A549 (cell line): ENCODE measurements around the gene UBAC2. TPM values are rescaled to one million over a fixed set of nuclear protein-coding genes. Genes with fewer than 3 reads are reported as not detected.

Experiments
- ATAC-seq, 2 experiments: fragments of 200-7000 bp in 1 of 2; fragments of >200 bp in 1 of 2; cut with Nextera tagmentation in 1 of 2; cut with Tn5 transposase in 1 of 2; 3 replicates each; pipeline versions ENCODE4 v1.8.0 to v1.9.1; 2018 to 2020; ENCODE audit warnings: mild to moderate bottlenecking in 1 of 2, moderate library complexity in 1 of 2
- CTCF ChIA-PET: fragments of 300-600 bp; sonication (Branson Sonifier 250); formaldehyde crosslinking; extraction: SDS; loops from one replicate; lab custom pipeline; 2021; ENCODE audit warnings: antibody characterized with exemption, inconsistent platforms; lab: Yijun Ruan, JAX
- POLR2A ChIA-PET: fragments of 350-600 bp; formaldehyde crosslinking; extraction: SDS; loops from one replicate; lab custom pipeline; 2021; ENCODE audit warnings: antibody characterized with exemption, inconsistent platforms; lab: Yijun Ruan, JAX
- DNase-seq, 2 experiments: peaks; one replicate each; pipeline versions ENCODE4 v3.0.0 to v3.0.0-alpha.2; 2011 to 2016; ENCODE audit warnings: low read depth in 1 of 2, low spot score in 1 of 2
- FAIRE-seq: peaks from 2 replicates; lab custom pipeline; 2011; peaks lifted over from hg19 to GRCh38; lab: Jason Lieb, UNC
- H3K27ac ChIP-seq, 2 experiments: fragments of >200 bp; sonication (Bioruptor Twin); formaldehyde crosslinking; 3 replicates each; pipeline ENCODE4 v1.5.1; 2016 to 2017
- H3K4me1 ChIP-seq: fragments of >200 bp; sonication (Bioruptor Twin); formaldehyde crosslinking; 3 replicates; pipeline ENCODE4 v1.6.1; 2016
- H3K4me2 ChIP-seq: fragments of >200 bp; sonication (Bioruptor Twin); formaldehyde crosslinking; 3 replicates; pipeline ENCODE4 v1.6.1; 2016
- H3K4me3 ChIP-seq: fragments of >200 bp; sonication (Bioruptor Twin); formaldehyde crosslinking; 3 replicates; pipeline ENCODE4 v1.5.1; 2016
- H3K9me3 ChIP-seq: fragments of >200 bp; sonication (Bioruptor Twin); formaldehyde crosslinking; 3 replicates; pipeline ENCODE4 v1.6.1; 2016
- CBX2 ChIP-seq: fragments of 200-600 bp; sonication (generic); IDR thresholded peaks from 2 replicates; pipeline ENCODE4 v1.6.1; 2016; ENCODE audit warnings: low read depth, mild to moderate bottlenecking, borderline replicate concordance
- CEBPB ChIP-seq, 2 experiments: fragments of >200 bp in 1 of 2; sonication (Bioruptor Twin) in 1 of 2; formaldehyde crosslinking in 1 of 2; IDR thresholded peaks; 2 replicates each; pipeline ENCODE4 v1.6.1; 2012 to 2016
- CHD4 ChIP-seq: fragments of 200-600 bp; sonication (generic); IDR thresholded peaks from 2 replicates; pipeline ENCODE4 v1.6.1; 2016; ENCODE audit warnings: antibody characterized with exemption, mild to moderate bottlenecking, borderline replicate concordance
- EHF ChIP-seq: fragments of 250-450 bp; sonication (Bioruptor Pico); IDR thresholded peaks from 2 replicates; pipeline ENCODE4 v1.5.0; 2020; ENCODE audit warnings: mild to moderate bottlenecking
- EHMT2 ChIP-seq: fragments of 200-600 bp; sonication (generic); IDR thresholded peaks from 2 replicates; pipeline ENCODE4 v1.6.1; 2016; ENCODE audit warnings: antibody characterized with exemption, low read depth, mild to moderate bottlenecking, moderate library complexity
- FOSL2 ChIP-seq, 2 experiments: fragments of 450-650 bp in 1 of 2; fragments of >200 bp in 1 of 2; sonication (Bioruptor Twin) in 1 of 2; formaldehyde crosslinking; IDR thresholded peaks; 2 replicates each; pipeline versions ENCODE4 v1.5.0 to v1.6.1; 2016 to 2020; ENCODE audit warnings: mild to moderate bottlenecking in 1 of 2, moderate library complexity in 1 of 2
- HDAC2 ChIP-seq: fragments of 200-600 bp; sonication (generic); IDR thresholded peaks from 2 replicates; pipeline ENCODE4 v1.6.1; 2016
- HOXA7 ChIP-seq: fragments of 250-450 bp; sonication (Bioruptor Pico); IDR thresholded peaks from 2 replicates; pipeline ENCODE4 v1.5.0; 2020; ENCODE audit warnings: mild to moderate bottlenecking, moderate library complexity
- HOXB13 ChIP-seq: fragments of 250-450 bp; sonication (Bioruptor Pico); IDR thresholded peaks from 2 replicates; pipeline ENCODE4 v1.5.0; 2020; ENCODE audit warnings: low read depth, mild to moderate bottlenecking, moderate library complexity
- MAFK ChIP-seq: fragments of 450-650 bp; IDR thresholded peaks from 2 replicates; pipeline ENCODE4 v1.6.1; 2014; ENCODE audit not compliant: partially characterized antibody
- MAZ ChIP-seq: fragments of 150-350 bp; IDR thresholded peaks from 2 replicates; pipeline ENCODE4 v1.6.1; 2014; ENCODE audit warnings: antibody characterized with exemption, low read depth, low read length, borderline replicate concordance
- NR3C1 ChIP-seq: fragments of >200 bp; sonication (Bioruptor Twin); formaldehyde crosslinking; IDR thresholded peaks from 3 replicates; pipeline ENCODE4 v1.6.1; 2017
- PHF8 ChIP-seq: fragments of 200-600 bp; sonication (generic); IDR thresholded peaks from 2 replicates; pipeline ENCODE4 v1.6.1; 2016; ENCODE audit warnings: low read depth, mild to moderate bottlenecking, antibody characterized with exemption, moderate library complexity, borderline replicate concordance
- RAD21 ChIP-seq, 2 experiments: fragments of >200 bp in 1 of 2; sonication (Bioruptor Twin) in 1 of 2; formaldehyde crosslinking in 1 of 2; IDR thresholded peaks in 1 of 2; conservative IDR thresholded peaks in 1 of 2; 2 replicates in 1 of 2; 3 replicates in 1 of 2; pipeline ENCODE4 v1.6.1; 2012 to 2018; ENCODE audit warnings: inconsistent platforms in 1 of 2
- RARB ChIP-seq: fragments of 250-450 bp; sonication (Bioruptor Pico); IDR thresholded peaks from 2 replicates; pipeline ENCODE4 v1.8.0; 2021; ENCODE audit warnings: mild to moderate bottlenecking, moderate library complexity
- RCOR1 ChIP-seq: fragments of 150-350 bp; IDR thresholded peaks from 2 replicates; pipeline ENCODE4 v1.6.1; 2014; ENCODE audit warnings: antibody characterized with exemption, low read length, low read depth
- RFX5 ChIP-seq: fragments of 450-650 bp; IDR thresholded peaks from 2 replicates; pipeline ENCODE4 v1.7.1; 2014; ENCODE audit warnings: antibody characterized with exemption, mild to moderate bottlenecking, moderate library complexity
- SMC3 ChIP-seq: fragments of >200 bp; sonication (Bioruptor Twin); formaldehyde crosslinking; IDR thresholded peaks from 3 replicates; pipeline ENCODE4 v1.6.1; 2018; ENCODE audit warnings: inconsistent platforms
- ZC3H11A ChIP-seq: fragments of 450-650 bp; IDR thresholded peaks from 2 replicates; pipeline ENCODE4 v1.6.1; 2014; ENCODE audit warnings: antibody characterized with exemption, mild to moderate bottlenecking
- ZFP36 ChIP-seq: fragments of 450-650 bp; IDR thresholded peaks from 2 replicates; pipeline ENCODE4 v1.6.1; 2014; ENCODE audit warnings: borderline replicate concordance; ENCODE audit not compliant: partially characterized antibody
- ZNF302 ChIP-seq: fragments of 250-450 bp; sonication (Bioruptor Pico); IDR thresholded peaks from 2 replicates; pipeline ENCODE4 v1.9.0; 2021; ENCODE audit warnings: inconsistent platforms, mild to moderate bottlenecking, moderate library complexity
- WGBS: methylation state at CpG from one replicate; pipeline ENCODE4 v1.1.6; 2017; ENCODE audit errors: missing lambda C conversion rate; 5-methylcytosine and 5-hydroxymethylcytosine counted together
- polyA plus RNA-seq, 4 experiments: library from polyadenylated mRNA; depleted of rRNA in 3 of 4; stranded (reverse); fragments of >200 nt; fragmentation: RNase III in 1 of 4; extraction: RNeasy Plus Mini Kit Qiagen cat#74134 plus additional on column Dnase treatment in 1 of 4; gene quantifications; 2 replicates in 3 of 4; 3 replicates in 1 of 4; pipeline ENCODE4 v1.2.3, GENCODE V29; 2011 to 2017
- TF ChIP-seq, protein P1 (sequence below): fragments of 200-600 bp; sonication (generic); IDR thresholded peaks from 2 replicates; pipeline ENCODE4 v1.6.1; 2016; ENCODE audit warnings: antibody characterized with exemption, mild to moderate bottlenecking, moderate library complexity
- TF ChIP-seq, protein P2 (sequence below): fragments of 250-450 bp; sonication (Bioruptor Pico); IDR thresholded peaks from 2 replicates; pipeline ENCODE4 v1.5.0; 2020; ENCODE audit warnings: low read depth, mild to moderate bottlenecking, moderate library complexity
- TF ChIP-seq, protein P3 (sequence below): fragments of 450-650 bp; IDR thresholded peaks from 2 replicates; pipeline ENCODE4 v1.6.1; 2014; ENCODE audit warnings: antibody characterized with exemption

Gene UBAC2
- polyA plus RNA-seq, 2 of the 4 experiments (the other 2 are of a cell fraction): 61.6 to 103 TPM

DNA sequence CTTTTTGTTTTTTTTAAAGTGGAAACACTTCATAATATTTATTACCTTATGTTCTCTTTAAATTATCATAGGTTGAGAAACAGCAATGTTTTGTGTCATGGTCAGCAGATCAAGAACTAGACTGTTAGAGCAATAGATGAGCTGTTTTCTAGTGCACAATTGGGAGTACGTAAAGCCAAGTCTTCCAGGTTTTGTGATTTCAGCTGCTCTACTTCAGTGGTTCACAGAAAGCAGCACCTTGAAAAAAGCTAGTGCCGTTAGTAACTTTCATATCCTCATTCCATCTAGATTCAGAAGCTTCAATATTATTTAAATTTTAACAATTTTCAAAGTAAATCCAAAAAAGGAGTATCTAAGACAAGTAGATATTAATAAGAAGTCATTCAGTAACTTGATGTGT is 55.6 kb downstream of the UBAC2 start:
- TF ChIP-seq MAZ (no peak), RAD21 (conservative IDR thresholded peaks at IDR 0.05 in 1 of 2, IDR thresholded peaks at IDR 0.05 in 1 of 2) (no peak), NR3C1 (no peak), SMC3 (no peak), CHD4 (no peak), RARB (CRISPR knock-in tag) (no peak), EHMT2 (no peak), RFX5 (no peak), FOSL2 (IDR thresholded peaks at IDR 0.05) (no peak), FOSL2 (CRISPR knock-in tag; IDR thresholded peaks at IDR 0.05) (no peak), ZNF302 (CRISPR knock-in tag) (no peak), HOXB13 (CRISPR knock-in tag) (no peak), ZFP36 (no peak), HOXA7 (CRISPR knock-in tag) (no peak), RCOR1 (no peak), HDAC2 (no peak), CBX2 (no peak), EHF (no peak), ZC3H11A (no peak), CEBPB (IDR thresholded peaks at IDR 0.05) (no peak)
- TF ChIP-seq, protein P1, sequence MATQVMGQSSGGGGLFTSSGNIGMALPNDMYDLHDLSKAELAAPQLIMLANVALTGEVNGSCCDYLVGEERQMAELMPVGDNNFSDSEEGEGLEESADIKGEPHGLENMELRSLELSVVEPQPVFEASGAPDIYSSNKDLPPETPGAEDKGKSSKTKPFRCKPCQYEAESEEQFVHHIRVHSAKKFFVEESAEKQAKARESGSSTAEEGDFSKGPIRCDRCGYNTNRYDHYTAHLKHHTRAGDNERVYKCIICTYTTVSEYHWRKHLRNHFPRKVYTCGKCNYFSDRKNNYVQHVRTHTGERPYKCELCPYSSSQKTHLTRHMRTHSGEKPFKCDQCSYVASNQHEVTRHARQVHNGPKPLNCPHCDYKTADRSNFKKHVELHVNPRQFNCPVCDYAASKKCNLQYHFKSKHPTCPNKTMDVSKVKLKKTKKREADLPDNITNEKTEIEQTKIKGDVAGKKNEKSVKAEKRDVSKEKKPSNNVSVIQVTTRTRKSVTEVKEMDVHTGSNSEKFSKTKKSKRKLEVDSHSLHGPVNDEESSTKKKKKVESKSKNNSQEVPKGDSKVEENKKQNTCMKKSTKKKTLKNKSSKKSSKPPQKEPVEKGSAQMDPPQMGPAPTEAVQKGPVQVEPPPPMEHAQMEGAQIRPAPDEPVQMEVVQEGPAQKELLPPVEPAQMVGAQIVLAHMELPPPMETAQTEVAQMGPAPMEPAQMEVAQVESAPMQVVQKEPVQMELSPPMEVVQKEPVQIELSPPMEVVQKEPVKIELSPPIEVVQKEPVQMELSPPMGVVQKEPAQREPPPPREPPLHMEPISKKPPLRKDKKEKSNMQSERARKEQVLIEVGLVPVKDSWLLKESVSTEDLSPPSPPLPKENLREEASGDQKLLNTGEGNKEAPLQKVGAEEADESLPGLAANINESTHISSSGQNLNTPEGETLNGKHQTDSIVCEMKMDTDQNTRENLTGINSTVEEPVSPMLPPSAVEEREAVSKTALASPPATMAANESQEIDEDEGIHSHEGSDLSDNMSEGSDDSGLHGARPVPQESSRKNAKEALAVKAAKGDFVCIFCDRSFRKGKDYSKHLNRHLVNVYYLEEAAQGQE: no peak
- no peaks in the 10 kb centered on the region for H3K9me3 ChIP-seq
- DNase-seq (no peak), ATAC-seq (no peak), FAIRE-seq (no peak)
- H3K4me2 ChIP-seq: no peak overlapping the region
- H3K4me1 ChIP-seq: no peaks in the 10 kb centered on the region
- H3K27ac ChIP-seq: no peak overlapping the region
- ChIA-PET POLR2A (interaction anchor here (1.3 kb wide), 1 partner anchor 56 kb away, joined by 3 read pairs; the partner anchor contains the start of gene UBAC2), CTCF (interaction anchor here (1.2 to 2.2 kb wide), 4 partner anchors 8 to 181 kb away, joined by 3 to 8 read pairs (median 6); no protein-coding TSS in a partner anchor)
- WGBS: 94% methylated on average over 2 of the region's 2 CpGs
- H3K4me3 ChIP-seq: no peak overlapping the region

DNA sequence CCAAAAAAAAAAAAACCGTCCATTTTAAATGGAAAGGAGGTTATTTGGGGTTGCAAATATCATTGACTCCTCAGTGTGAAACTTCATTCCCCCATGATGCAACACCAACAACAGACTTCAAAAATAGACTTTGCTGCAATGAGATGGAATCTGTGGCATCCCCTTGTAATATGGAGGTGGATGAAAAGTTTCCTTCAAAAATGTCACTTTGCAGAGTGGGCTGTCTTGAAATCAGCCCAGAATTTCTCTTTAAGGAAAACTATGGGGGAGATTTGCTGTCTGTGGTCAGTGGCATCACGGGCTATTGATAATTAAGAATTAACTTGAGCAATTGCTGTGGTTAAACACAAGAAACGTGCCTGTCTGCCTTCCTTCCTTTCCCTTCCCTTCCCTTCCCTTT is 56.1 kb downstream of the UBAC2 start:
- TF ChIP-seq, protein P2, sequence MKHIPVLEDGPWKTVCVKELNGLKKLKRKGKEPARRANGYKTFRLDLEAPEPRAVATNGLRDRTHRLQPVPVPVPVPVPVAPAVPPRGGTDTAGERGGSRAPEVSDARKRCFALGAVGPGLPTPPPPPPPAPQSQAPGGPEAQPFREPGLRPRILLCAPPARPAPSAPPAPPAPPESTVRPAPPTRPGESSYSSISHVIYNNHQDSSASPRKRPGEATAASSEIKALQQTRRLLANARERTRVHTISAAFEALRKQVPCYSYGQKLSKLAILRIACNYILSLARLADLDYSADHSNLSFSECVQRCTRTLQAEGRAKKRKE (CRISPR knock-in tag): no peak
- TF ChIP-seq, protein P3, sequence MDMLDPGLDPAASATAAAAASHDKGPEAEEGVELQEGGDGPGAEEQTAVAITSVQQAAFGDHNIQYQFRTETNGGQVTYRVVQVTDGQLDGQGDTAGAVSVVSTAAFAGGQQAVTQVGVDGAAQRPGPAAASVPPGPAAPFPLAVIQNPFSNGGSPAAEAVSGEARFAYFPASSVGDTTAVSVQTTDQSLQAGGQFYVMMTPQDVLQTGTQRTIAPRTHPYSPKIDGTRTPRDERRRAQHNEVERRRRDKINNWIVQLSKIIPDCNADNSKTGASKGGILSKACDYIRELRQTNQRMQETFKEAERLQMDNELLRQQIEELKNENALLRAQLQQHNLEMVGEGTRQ: no peak
- TF ChIP-seq MAFK (no peak), PHF8 (no peak)
- TF ChIP-seq, protein P1: no peak
- no peak for DNase-seq
- H3K4me1 ChIP-seq: no peaks in the 10 kb centered on the region
- ATAC-seq: no peak
- H3K4me3 ChIP-seq: no peak overlapping the region
- ChIA-PET CTCF (interaction anchor here (1.2 to 2.2 kb wide), 3 partner anchors 8 to 180 kb away, joined by 3 to 8 read pairs (median 7); no protein-coding TSS in a partner anchor), POLR2A (no interaction called here)
- no peak for FAIRE-seq
- 81% methylated on average over 3 of the region's 3 CpGs for WGBS
- no peaks in the 10 kb centered on the region for H3K9me3 ChIP-seq
- H3K4me2 ChIP-seq: no peak overlapping the region
- no peak overlapping the region for H3K27ac ChIP-seq
